ENCODE data around the gene PDLIM4.

GRCh38 chr5:132299917-132300316 lies 42.4 kb downstream of the PDLIM4 start:
- TF ChIP-seq CTCF (IDR thresholded peaks at IDR 0.05; ENCODE audit: poor library complexity, severe bottlenecking) (no peak), TAF1 (IDR thresholded peaks at IDR 0.05; ENCODE audit: low read depth) (no peak), EZH2 (IDR thresholded peaks at IDR 0.05; ENCODE audit: borderline replicate concordance, insufficient read depth, low read length, poor library complexity, severe bottlenecking) (no peak)

All from neural cell (in vitro differentiated cells).